ENCODE results near the gene CIB4.

Gene CIB4

DNA sequence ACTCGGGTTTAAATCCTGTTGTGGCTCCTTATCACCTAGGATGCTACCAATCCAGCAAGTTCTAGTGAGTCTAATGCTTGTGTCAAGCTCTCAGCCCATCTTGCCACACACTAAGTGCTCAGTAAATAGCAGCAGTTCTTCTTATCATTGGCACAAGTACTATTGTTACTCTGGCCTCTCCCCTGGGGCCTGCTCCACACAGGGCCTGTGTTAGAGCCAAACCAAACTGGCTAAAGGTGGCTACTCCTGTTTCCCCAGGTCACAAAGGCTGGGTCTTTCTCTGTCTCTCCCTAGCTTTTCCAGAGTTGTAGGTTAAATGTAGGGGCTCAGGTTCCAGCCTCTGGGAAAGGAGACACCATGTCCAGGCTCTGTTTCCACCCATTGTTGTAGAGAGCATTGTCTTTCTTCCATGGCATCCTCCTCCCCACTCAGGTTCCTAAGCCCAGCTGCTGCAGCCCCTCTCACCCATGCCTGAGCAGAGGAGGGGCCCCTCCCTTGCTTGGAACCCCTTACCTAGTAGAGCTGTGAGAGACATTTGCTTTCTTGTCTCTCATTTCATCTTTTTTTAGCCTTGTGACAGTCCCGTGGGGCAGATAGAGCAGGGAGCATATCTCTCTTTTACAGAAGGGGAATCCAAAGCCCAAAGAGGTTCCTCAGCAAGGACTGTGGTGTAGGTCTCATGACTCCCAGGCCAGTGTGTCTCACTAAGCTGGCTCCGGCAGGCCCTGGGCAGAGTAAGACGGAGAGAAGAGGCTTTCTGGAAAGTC lies 106.9 kb downstream of the CIB4 start:
- no peak for DNase-seq (ENCODE audit: low read depth)
- TF ChIP-seq, protein P1, sequence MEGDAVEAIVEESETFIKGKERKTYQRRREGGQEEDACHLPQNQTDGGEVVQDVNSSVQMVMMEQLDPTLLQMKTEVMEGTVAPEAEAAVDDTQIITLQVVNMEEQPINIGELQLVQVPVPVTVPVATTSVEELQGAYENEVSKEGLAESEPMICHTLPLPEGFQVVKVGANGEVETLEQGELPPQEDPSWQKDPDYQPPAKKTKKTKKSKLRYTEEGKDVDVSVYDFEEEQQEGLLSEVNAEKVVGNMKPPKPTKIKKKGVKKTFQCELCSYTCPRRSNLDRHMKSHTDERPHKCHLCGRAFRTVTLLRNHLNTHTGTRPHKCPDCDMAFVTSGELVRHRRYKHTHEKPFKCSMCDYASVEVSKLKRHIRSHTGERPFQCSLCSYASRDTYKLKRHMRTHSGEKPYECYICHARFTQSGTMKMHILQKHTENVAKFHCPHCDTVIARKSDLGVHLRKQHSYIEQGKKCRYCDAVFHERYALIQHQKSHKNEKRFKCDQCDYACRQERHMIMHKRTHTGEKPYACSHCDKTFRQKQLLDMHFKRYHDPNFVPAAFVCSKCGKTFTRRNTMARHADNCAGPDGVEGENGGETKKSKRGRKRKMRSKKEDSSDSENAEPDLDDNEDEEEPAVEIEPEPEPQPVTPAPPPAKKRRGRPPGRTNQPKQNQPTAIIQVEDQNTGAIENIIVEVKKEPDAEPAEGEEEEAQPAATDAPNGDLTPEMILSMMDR (IDR thresholded peaks at IDR 0.05; ENCODE audit: insufficient read depth, low read depth, low read length, missing control alignments), result no peak
- no peak overlapping the region for H3K4me3 ChIP-seq (ENCODE audit: low read depth, low read length)

- DNase-seq (ENCODE audit: low read depth), result no peak
- TF ChIP-seq, protein P1 (IDR thresholded peaks at IDR 0.05; ENCODE audit: insufficient read depth, low read depth, low read length, missing control alignments), result no peak
- no peak overlapping the region for H3K4me3 ChIP-seq (ENCODE audit: low read depth, low read length)
Observed at GRCh38 chr2:26533661-26534060, 107.5 kb downstream of the CIB4 start.

DNA sequence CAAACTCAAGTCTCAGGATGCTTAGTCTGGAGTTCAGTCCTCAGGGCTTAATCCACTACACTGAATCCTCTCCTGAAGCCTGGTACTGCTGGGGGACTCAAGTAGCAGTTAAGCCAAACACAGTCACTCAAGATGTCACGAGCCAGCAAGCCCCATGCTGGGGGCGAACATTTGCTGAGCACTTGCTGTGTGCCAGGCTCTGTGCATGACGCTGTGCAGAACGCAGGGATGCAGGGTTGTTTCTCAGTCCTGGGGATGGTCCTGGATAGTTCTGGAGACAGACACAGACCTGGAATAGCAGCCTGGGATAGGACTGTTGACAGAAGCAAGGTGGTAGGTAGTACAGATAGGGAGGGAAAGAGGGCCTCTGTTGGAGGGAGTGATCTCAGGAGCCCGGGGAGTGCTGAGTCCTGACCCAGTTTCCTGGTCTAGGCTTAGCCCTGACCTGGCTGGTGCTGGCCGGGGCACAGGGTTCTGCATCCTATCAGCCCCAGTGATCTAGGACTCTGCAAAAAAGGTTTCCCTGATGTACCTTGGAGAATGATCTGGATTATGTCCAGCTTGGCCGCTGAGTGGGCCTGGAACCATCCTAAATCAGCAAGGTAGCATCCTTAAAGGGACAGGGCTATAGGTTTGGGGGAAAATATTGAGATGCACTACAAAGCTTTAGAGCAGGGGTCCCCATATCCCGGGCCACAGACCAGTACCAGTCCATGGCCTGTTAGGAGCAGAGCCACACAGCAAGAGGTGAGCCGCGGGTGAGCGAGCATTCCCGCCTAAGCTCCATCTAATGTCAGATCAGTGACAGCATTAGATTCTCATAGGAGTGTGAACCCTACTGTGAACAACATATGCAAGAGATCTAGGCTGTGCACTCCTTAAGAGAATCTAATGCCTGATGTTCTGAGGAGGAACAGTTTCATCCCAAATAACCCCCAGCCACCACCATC lies 108.6 kb downstream of the CIB4 start:
- no peak for DNase-seq (ENCODE audit: low read depth)
- TF ChIP-seq, protein P1 (IDR thresholded peaks at IDR 0.05; ENCODE audit: insufficient read depth, low read depth, low read length, missing control alignments), result no peak
- H3K4me3 ChIP-seq (ENCODE audit: low read depth, low read length), result no peak overlapping the region
